ENCODE results near the gene TUBB4A. TPM values are rescaled to one million over a fixed set of nuclear protein-coding genes. Genes with fewer than 3 reads are reported as not detected.

TUBB4A gene
- polyA plus RNA-seq, 2 of the 4 experiments (the other 2 are of a cell fraction): 2.2 to 15.4 TPM

- TF ChIP-seq, protein P1, sequence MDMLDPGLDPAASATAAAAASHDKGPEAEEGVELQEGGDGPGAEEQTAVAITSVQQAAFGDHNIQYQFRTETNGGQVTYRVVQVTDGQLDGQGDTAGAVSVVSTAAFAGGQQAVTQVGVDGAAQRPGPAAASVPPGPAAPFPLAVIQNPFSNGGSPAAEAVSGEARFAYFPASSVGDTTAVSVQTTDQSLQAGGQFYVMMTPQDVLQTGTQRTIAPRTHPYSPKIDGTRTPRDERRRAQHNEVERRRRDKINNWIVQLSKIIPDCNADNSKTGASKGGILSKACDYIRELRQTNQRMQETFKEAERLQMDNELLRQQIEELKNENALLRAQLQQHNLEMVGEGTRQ (IDR thresholded peaks at IDR 0.05): peak; percentile 39; the same call in 1 of the 2 replicates
- TF ChIP-seq MAFK (IDR thresholded peaks at IDR 0.05; ENCODE audit: partially characterized antibody): peak; percentile 74
Observed at GRCh38 chr19:6530386-6531162, 28.5 kb upstream of the TUBB4A start, which contains the start of gene TNFSF9 (continued).

DNA sequence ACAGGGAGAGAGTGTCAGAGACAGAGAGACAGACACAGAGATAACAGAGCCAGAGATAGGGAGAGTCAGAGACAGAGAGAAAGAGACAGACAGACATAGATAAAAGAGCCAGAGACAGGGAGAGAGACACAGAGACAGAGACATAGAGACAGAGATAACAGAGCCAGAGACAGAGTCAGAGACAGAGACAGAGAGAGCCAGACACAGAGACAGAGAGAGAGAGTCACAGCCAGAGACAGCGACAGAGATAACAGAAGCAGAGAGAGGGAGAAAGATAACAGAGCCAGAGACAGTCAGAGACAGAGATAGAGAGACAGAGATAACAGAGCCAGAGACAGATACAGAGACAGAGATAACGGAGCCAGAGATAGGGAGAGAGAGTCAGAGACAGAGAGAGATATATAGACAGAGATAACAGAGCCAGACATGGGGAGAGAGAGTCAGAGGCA is 27.9 kb upstream of the TUBB4A start:
- Histone ChIP-seq H3K4me3 (peak overlapping the region; percentile 76), H3K27ac (peak overlapping the region; percentile 98 to 99), H3K4me1 (peaks cover 32% of the 10 kb centered on the region), H3K9me3 (no peaks in the 10 kb centered on the region), H3K4me2 (peak overlapping the region; percentile 98)
- CTCF ChIA-PET: no interaction called here
- no peak for DNase-seq (ENCODE audit: low read depth in 1 of 2, low spot score in 1 of 2)
- no peak for ATAC-seq
- no peak for TF ChIP-seq CHD2 (IDR thresholded peaks at IDR 0.05; ENCODE audit: low read length, partially characterized antibody)
- TF ChIP-seq GATA3 (IDR thresholded peaks at IDR 0.05; ENCODE audit: borderline replicate concordance): no peak
- TF ChIP-seq HOXB5 (CRISPR knock-in tag; IDR thresholded peaks at IDR 0.05): no peak
- no peak for TF ChIP-seq KDM1A (IDR thresholded peaks at IDR 0.05; ENCODE audit: low read depth)
- no peak for TF ChIP-seq ZNF302 (CRISPR knock-in tag; IDR thresholded peaks at IDR 0.05)
- TF ChIP-seq HMGXB4 (CRISPR knock-in tag; IDR thresholded peaks at IDR 0.05; ENCODE audit: borderline replicate concordance): no peak
- no peak for TF ChIP-seq FOSL2 (IDR thresholded peaks at IDR 0.05)
- TF ChIP-seq FOSL2 (CRISPR knock-in tag; IDR thresholded peaks at IDR 0.05): no peak
- no peak for TF ChIP-seq FOSB (CRISPR knock-in tag; IDR thresholded peaks at IDR 0.05)
- TF ChIP-seq POLR2A (IDR thresholded peaks at IDR 0.05; ENCODE audit: low read length): no peak
- no peak for TF ChIP-seq RFX5 (IDR thresholded peaks at IDR 0.05)
- TF ChIP-seq, protein P2, sequence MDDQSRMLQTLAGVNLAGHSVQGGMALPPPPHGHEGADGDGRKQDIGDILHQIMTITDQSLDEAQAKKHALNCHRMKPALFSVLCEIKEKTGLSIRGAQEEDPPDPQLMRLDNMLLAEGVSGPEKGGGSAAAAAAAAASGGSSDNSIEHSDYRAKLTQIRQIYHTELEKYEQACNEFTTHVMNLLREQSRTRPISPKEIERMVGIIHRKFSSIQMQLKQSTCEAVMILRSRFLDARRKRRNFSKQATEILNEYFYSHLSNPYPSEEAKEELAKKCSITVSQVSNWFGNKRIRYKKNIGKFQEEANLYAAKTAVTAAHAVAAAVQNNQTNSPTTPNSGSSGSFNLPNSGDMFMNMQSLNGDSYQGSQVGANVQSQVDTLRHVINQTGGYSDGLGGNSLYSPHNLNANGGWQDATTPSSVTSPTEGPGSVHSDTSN (IDR thresholded peaks at IDR 0.05): no peak
- TF ChIP-seq, protein P3, sequence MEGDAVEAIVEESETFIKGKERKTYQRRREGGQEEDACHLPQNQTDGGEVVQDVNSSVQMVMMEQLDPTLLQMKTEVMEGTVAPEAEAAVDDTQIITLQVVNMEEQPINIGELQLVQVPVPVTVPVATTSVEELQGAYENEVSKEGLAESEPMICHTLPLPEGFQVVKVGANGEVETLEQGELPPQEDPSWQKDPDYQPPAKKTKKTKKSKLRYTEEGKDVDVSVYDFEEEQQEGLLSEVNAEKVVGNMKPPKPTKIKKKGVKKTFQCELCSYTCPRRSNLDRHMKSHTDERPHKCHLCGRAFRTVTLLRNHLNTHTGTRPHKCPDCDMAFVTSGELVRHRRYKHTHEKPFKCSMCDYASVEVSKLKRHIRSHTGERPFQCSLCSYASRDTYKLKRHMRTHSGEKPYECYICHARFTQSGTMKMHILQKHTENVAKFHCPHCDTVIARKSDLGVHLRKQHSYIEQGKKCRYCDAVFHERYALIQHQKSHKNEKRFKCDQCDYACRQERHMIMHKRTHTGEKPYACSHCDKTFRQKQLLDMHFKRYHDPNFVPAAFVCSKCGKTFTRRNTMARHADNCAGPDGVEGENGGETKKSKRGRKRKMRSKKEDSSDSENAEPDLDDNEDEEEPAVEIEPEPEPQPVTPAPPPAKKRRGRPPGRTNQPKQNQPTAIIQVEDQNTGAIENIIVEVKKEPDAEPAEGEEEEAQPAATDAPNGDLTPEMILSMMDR (IDR thresholded peaks at IDR 0.05): no peak
- no peak for TF ChIP-seq CHD4 (IDR thresholded peaks at IDR 0.05; ENCODE audit: borderline replicate concordance)
- no peak for TF ChIP-seq ZC3H11A (IDR thresholded peaks at IDR 0.05)
- TF ChIP-seq MYC (IDR thresholded peaks at IDR 0.05; ENCODE audit: borderline replicate concordance, low read length): no peak
- FAIRE-seq: no peak
- POLR2A ChIA-PET: interaction anchor here (0.7 to 1.4 kb wide), 15 partner anchors 9 to 271 kb away, joined by 3 to 22 read pairs (median 4); partner anchors contain the start of genes CD70 and GPR108
- 44% methylated on average over 2 of the region's 2 CpGs for WGBS (ENCODE audit: missing lambda C conversion rate)

DNA sequence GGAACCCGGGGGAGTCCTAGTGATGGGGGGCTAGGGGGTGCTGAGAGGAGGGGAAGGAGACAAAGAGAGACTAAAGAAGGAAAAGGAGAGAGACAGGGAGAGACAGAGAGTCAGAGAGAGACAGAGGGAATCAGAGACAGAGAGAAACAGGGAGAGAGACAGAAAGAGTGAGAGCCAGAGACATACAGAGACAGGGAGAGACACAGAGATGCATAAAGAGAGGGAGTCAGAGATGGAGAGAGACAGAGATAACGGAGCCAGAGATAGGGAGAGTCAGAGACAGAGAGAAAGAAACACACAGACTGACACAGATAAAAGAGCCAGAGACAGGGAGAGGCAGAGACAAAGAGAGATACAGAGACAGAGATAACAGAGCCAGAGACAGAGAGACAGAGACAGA is 27.2 kb upstream of the TUBB4A start:
- no peaks in the 10 kb centered on the region for H3K9me3 ChIP-seq
- 100% methylated on average over 1 of the region's 2 CpGs for WGBS (ENCODE audit: missing lambda C conversion rate)
- ATAC-seq (no peak), DNase-seq (ENCODE audit: low read depth in 1 of 2, low spot score in 1 of 2) (no peak), FAIRE-seq (no peak)
- ChIA-PET POLR2A (no interaction called here), CTCF (no interaction called here)
- no peak overlapping the region for H3K4me2 ChIP-seq
- peaks cover 32% of the 10 kb centered on the region for H3K4me1 ChIP-seq
- no peak overlapping the region for H3K4me3 ChIP-seq
- peak overlapping the region in 1 of 2 experiments; percentile 99; a peak in 3 of 6 replicates for H3K27ac ChIP-seq
- no peak for TF ChIP-seq KDM1A (IDR thresholded peaks at IDR 0.05; ENCODE audit: low read depth)
- no peak for TF ChIP-seq MAFK (IDR thresholded peaks at IDR 0.05; ENCODE audit: partially characterized antibody)
- no peak for TF ChIP-seq POLR2AphosphoS2 (conservative IDR thresholded peaks at IDR 0.05; ENCODE audit: low read length)
- TF ChIP-seq NR3C1 (IDR thresholded peaks at IDR 0.05): no peak
- no peak for TF ChIP-seq JUNB (IDR thresholded peaks at IDR 0.05)
- TF ChIP-seq, protein P4, sequence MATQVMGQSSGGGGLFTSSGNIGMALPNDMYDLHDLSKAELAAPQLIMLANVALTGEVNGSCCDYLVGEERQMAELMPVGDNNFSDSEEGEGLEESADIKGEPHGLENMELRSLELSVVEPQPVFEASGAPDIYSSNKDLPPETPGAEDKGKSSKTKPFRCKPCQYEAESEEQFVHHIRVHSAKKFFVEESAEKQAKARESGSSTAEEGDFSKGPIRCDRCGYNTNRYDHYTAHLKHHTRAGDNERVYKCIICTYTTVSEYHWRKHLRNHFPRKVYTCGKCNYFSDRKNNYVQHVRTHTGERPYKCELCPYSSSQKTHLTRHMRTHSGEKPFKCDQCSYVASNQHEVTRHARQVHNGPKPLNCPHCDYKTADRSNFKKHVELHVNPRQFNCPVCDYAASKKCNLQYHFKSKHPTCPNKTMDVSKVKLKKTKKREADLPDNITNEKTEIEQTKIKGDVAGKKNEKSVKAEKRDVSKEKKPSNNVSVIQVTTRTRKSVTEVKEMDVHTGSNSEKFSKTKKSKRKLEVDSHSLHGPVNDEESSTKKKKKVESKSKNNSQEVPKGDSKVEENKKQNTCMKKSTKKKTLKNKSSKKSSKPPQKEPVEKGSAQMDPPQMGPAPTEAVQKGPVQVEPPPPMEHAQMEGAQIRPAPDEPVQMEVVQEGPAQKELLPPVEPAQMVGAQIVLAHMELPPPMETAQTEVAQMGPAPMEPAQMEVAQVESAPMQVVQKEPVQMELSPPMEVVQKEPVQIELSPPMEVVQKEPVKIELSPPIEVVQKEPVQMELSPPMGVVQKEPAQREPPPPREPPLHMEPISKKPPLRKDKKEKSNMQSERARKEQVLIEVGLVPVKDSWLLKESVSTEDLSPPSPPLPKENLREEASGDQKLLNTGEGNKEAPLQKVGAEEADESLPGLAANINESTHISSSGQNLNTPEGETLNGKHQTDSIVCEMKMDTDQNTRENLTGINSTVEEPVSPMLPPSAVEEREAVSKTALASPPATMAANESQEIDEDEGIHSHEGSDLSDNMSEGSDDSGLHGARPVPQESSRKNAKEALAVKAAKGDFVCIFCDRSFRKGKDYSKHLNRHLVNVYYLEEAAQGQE (IDR thresholded peaks at IDR 0.05): no peak
- no peak for TF ChIP-seq FOSB (CRISPR knock-in tag; IDR thresholded peaks at IDR 0.05)
- no peak for TF ChIP-seq NFE2L2 (conservative IDR thresholded peaks at IDR 0.05; ENCODE audit: low read length)
- TF ChIP-seq CBX8 (IDR thresholded peaks at IDR 0.05): no peak
- no peak for TF ChIP-seq RCOR1 (IDR thresholded peaks at IDR 0.05; ENCODE audit: low read depth, low read length)
- no peak for TF ChIP-seq ZSCAN20 (CRISPR knock-in tag; IDR thresholded peaks at IDR 0.05)
- TF ChIP-seq TP53 (CRISPR knock-in tag; IDR thresholded peaks at IDR 0.05): no peak
- TF ChIP-seq HEYL (CRISPR knock-in tag; IDR thresholded peaks at IDR 0.05): no peak

Data from A549 (cell line).